ENCODE measurements around the gene COL13A1. TPM values are rescaled to one million over a fixed set of nuclear protein-coding genes. Genes with fewer than 3 reads are reported as not detected.

Gene COL13A1
- total and polyA plus RNA-seq, 2 donors (not counting 1 experiment from before 2014, with no cell fraction given): 5.7 to 7.4 TPM

DNA sequence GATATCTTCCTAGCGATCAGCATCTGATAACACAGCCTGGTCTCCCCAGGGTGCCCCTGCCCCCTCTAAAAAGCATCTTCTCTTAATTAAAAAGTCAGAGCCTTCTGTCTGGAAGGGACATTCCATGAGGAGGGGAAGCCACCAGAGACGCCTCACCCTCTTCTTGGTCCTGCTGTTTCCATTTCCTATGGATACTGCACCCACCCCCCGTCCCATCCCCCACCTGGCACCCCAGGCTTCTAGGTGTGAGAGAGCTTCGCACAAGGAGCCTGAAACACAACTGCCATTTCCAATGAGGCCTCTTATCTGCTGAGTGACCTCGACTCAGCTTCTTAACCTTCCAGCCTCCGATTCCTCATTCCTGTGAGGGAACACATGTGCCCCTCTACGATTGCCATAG lies 51.4 kb downstream of the COL13A1 start:
- TF ChIP-seq, protein P1, sequence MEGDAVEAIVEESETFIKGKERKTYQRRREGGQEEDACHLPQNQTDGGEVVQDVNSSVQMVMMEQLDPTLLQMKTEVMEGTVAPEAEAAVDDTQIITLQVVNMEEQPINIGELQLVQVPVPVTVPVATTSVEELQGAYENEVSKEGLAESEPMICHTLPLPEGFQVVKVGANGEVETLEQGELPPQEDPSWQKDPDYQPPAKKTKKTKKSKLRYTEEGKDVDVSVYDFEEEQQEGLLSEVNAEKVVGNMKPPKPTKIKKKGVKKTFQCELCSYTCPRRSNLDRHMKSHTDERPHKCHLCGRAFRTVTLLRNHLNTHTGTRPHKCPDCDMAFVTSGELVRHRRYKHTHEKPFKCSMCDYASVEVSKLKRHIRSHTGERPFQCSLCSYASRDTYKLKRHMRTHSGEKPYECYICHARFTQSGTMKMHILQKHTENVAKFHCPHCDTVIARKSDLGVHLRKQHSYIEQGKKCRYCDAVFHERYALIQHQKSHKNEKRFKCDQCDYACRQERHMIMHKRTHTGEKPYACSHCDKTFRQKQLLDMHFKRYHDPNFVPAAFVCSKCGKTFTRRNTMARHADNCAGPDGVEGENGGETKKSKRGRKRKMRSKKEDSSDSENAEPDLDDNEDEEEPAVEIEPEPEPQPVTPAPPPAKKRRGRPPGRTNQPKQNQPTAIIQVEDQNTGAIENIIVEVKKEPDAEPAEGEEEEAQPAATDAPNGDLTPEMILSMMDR (conservative IDR thresholded peaks at IDR 0.05 in 1 of 2, IDR thresholded peaks at IDR 0.05 in 1 of 2; ENCODE audit: low read depth in 1 of 2, low read length in 2 of 2): no peak
- no peak for TF ChIP-seq EZH2 (IDR thresholded peaks at IDR 0.05; ENCODE audit: low read length, missing control alignments)
- no peaks in the 10 kb centered on the region for H3K79me2 ChIP-seq (ENCODE audit: control insufficient read depth, insufficient read depth, low read length)
- no peak overlapping the region for H3K4me2 ChIP-seq (ENCODE audit: extremely low read depth, insufficient read depth, low read length)
- DNase-seq (ENCODE audit: low read depth in 2 of 2): no peak
- no peak overlapping the region for H3K9ac ChIP-seq (ENCODE audit: insufficient read depth, low read length)
- no peak overlapping the region for H3K4me3 ChIP-seq (replicated peaks in 1 of 4; ENCODE audit: control extremely low read depth in 1 of 4, insufficient read depth in 1 of 4, low read depth in 3 of 4, low read length in 4 of 4)
- no peak overlapping the region for H2AFZ ChIP-seq (ENCODE audit: low read length)
- no peaks in the 10 kb centered on the region for H3K9me3 ChIP-seq (ENCODE audit: control insufficient read depth, insufficient read depth, low read depth, low read length)
- no peaks in the 10 kb centered on the region for H4K20me1 ChIP-seq (ENCODE audit: control insufficient read depth, extremely low read depth, insufficient read depth, low read length)
- no peaks in the 10 kb centered on the region for H3K27me3 ChIP-seq (ENCODE audit: control insufficient read depth, insufficient read depth, low read length)
- H3K36me3 ChIP-seq (ENCODE audit: control insufficient read depth, insufficient read depth, low read length): no peaks in the 10 kb centered on the region
- H3K4me1 ChIP-seq (ENCODE audit: control insufficient read depth, extremely low read depth, insufficient read depth, low read length): peaks cover 4% of the 10 kb centered on the region
- no peak overlapping the region for H3K27ac ChIP-seq (ENCODE audit: insufficient read depth, low read length)

DNA sequence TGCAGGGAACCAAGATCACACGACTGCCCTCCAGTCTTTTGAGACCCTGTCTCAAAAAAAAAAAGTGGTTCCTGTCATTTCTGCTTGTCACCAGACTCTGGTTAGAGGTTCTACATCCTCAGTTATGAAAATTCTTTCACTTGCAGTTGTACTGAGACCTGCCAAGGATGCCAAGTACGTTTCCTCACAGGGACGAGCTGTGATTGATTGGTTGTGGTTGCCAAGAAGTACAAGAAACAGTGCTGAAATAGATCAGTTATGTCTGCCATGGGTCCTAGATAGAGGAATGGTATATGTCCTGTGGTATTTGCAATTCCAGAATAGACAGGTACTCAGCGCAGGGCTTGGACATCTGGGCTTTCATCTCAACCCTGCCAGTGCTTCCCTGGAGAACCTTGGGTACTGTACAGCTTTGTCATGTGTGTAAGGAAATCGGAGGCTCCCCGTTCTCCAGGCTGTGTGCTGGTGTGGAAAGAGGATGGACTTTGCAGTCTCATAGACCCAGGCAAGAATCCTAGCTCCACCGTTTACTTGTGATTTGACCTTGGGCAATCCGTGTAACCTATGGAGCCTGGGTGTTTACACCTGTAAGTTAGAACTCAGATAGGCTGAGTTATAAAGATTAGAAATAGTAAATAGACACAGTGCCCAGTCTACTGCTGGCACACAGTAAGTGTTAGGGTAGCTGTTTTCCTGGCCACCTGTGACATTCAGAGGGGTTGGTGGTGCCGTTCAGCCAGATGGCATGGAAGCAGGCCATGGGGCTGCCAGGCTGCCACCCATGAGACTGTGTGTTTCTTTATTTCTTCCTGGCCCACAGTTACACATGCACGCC lies 53.0 kb downstream of the COL13A1 start:
- DNase-seq (ENCODE audit: low read depth in 2 of 2): no peak
- no peak for TF ChIP-seq EZH2 (IDR thresholded peaks at IDR 0.05; ENCODE audit: low read length, missing control alignments)
- Histone ChIP-seq H3K9ac (ENCODE audit: insufficient read depth, low read length) (no peak overlapping the region), H3K9me3 (ENCODE audit: control insufficient read depth, insufficient read depth, low read depth, low read length) (no peaks in the 10 kb centered on the region), H3K4me2 (ENCODE audit: extremely low read depth, insufficient read depth, low read length) (no peak overlapping the region), H3K4me3 (replicated peaks in 1 of 4; ENCODE audit: control extremely low read depth in 1 of 4, insufficient read depth in 1 of 4, low read depth in 3 of 4, low read length in 4 of 4) (no peak overlapping the region), H3K36me3 (ENCODE audit: control insufficient read depth, insufficient read depth, low read length) (no peaks in the 10 kb centered on the region), H3K27ac (ENCODE audit: insufficient read depth, low read length) (no peak overlapping the region), H3K79me2 (ENCODE audit: control insufficient read depth, insufficient read depth, low read length) (no peaks in the 10 kb centered on the region), H3K27me3 (ENCODE audit: control insufficient read depth, insufficient read depth, low read length) (no peaks in the 10 kb centered on the region), H4K20me1 (ENCODE audit: control insufficient read depth, extremely low read depth, insufficient read depth, low read length) (no peaks in the 10 kb centered on the region), H2AFZ (ENCODE audit: low read length) (no peak overlapping the region), H3K4me1 (ENCODE audit: control insufficient read depth, extremely low read depth, insufficient read depth, low read length) (peaks cover 4% of the 10 kb centered on the region)

DNA sequence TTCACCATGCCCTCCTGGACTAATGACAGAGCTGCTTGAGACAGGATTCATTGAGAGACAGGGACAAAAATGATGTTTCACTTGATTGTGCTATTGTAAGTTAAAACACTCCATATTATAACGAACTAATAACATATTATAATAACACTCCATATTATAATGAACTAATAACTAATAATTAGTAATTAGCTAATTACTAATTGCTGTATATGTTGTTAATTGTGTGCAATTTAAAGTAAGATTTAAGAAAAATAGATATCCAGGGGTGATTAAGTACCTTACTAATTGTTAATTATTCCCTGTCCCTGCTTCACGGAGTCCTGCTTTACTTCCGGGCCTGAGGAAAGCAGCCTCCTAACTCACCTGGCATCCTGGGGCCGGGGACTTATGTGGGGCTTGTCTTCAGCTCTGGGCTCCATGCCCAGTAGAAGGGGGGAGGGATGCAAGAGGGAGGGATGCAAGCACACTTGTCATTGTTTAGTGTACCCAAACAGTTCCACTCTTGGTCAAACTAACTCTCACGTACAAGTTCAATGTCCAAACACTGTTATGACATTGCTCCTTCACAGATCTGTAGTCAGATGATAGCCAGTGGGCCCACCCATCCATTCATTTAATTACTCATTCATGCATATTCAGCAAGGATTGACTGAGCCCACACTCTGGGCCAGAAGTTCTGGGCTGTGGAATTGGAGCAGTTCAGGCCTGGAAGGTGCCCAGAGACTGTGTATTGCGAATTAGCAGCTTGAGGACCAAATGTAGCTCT lies 53.8 kb downstream of the COL13A1 start:
- peaks cover 4% of the 10 kb centered on the region for H3K4me1 ChIP-seq (ENCODE audit: control insufficient read depth, extremely low read depth, insufficient read depth, low read length)
- H3K4me2 ChIP-seq (ENCODE audit: extremely low read depth, insufficient read depth, low read length): no peak overlapping the region
- no peaks in the 10 kb centered on the region for H3K79me2 ChIP-seq (ENCODE audit: control insufficient read depth, insufficient read depth, low read length)
- H3K36me3 ChIP-seq (ENCODE audit: control insufficient read depth, insufficient read depth, low read length): no peaks in the 10 kb centered on the region
- no peak overlapping the region for H3K4me3 ChIP-seq (replicated peaks in 1 of 4; ENCODE audit: control extremely low read depth in 1 of 4, insufficient read depth in 1 of 4, low read depth in 3 of 4, low read length in 4 of 4)
- TF ChIP-seq, protein P1 (conservative IDR thresholded peaks at IDR 0.05 in 1 of 2, IDR thresholded peaks at IDR 0.05 in 1 of 2; ENCODE audit: low read depth in 1 of 2, low read length in 2 of 2): no peak
- no peak for TF ChIP-seq EZH2 (IDR thresholded peaks at IDR 0.05; ENCODE audit: low read length, missing control alignments)
- H2AFZ ChIP-seq (ENCODE audit: low read length): no peak overlapping the region
- no peak for DNase-seq (ENCODE audit: low read depth in 2 of 2)
- H3K9me3 ChIP-seq (ENCODE audit: control insufficient read depth, insufficient read depth, low read depth, low read length): no peaks in the 10 kb centered on the region
- H4K20me1 ChIP-seq (ENCODE audit: control insufficient read depth, extremely low read depth, insufficient read depth, low read length): no peaks in the 10 kb centered on the region
- H3K27ac ChIP-seq (ENCODE audit: insufficient read depth, low read length): no peak overlapping the region
- no peak overlapping the region for H3K9ac ChIP-seq (ENCODE audit: insufficient read depth, low read length)
- H3K27me3 ChIP-seq (ENCODE audit: control insufficient read depth, insufficient read depth, low read length): no peaks in the 10 kb centered on the region
